Measurements from ENCODE around the gene BTBD8.

The BTBD8 gene

DNA sequence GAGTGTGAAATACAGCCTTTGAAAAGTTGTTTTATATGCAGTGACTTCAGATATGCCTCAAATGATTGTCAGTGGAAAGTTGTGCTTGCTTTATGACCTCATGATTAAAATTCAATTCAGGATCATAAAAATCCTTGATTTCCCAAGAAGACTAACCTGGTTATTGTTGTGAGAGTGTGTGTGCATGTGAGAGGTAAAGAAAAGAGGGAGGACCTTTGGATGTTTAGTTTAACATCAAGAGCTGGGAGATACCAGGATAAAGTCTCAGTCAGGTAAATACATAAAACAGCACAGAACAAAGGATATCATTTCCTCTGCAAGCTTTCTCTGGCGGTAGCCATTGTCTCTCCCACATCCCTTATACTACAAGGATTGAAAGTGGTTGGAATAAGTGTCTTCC is 14.4 kb downstream of the BTBD8 start:
- no peak for DNase-seq

GRCh38 chr1:92095874-92096273 is 15.7 kb downstream of the BTBD8 start:
- no peak for DNase-seq

- no peak for DNase-seq
These were observed 16.2 kb downstream of the BTBD8 start for GRCh38 chr1:92096317-92096716.

- no peak for DNase-seq
These were observed 25.5 kb downstream of the BTBD8 start for GRCh38 chr1:92105546-92106081.

DNA sequence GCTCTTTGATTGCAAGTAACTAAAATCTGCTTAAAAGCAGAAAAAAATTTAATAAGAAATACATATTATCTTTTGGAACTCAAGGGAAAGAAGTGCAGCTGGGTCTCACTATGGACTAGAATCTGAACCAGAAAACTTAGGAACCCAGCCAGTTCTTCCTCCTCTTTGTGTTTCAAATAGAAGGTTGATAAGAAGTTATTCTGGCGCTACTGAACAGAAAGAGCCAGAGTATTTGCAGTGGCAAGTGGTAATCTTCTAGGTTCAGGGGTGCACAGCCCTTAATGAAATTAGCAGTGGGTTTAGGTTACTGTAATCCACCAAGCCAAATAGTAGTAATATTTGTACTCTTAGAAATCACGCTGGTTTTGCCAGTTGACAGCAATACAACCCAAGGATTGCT is 28.5 kb downstream of the BTBD8 start:
- no peak for DNase-seq

DNA sequence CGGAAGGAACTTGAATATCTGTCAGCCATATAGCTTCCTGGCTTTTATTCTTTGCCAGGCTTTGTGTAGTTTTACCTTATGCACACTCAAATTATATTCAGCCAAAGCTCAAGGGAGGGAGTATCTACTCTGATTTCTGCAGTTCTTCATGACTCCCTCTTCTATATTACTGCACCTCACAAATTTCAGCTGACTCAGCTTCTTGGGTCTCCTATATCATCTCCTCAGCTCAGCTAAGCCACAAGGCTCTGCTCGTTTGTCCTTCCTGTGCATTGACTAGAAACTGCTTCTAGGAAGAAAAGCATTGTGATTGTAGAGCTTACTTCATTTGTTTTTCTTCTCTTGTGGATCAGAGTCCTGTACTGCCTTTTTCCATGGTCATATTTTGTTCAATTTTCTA is 37.4 kb downstream of the BTBD8 start:
- no peak for DNase-seq

DNA sequence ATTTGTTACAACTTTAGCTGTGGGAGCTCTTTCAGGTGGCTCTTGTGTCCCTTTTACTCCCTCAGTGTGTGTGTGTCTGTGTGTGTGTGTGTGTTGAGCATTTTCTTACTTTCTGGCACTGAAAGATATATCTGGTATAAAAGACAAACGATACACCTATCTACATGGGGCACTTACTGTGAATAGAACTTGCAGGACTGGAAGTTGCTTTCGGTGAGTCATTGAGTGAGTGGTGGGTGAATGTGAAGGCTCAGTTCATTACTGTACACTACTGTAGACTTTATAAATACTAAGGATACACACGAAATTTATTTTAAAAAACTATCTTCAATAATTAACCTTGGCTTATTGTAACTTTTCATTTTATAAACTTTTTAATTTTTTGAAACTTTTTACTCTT is 38.7 kb downstream of the BTBD8 start:
- no peak for DNase-seq

DNA sequence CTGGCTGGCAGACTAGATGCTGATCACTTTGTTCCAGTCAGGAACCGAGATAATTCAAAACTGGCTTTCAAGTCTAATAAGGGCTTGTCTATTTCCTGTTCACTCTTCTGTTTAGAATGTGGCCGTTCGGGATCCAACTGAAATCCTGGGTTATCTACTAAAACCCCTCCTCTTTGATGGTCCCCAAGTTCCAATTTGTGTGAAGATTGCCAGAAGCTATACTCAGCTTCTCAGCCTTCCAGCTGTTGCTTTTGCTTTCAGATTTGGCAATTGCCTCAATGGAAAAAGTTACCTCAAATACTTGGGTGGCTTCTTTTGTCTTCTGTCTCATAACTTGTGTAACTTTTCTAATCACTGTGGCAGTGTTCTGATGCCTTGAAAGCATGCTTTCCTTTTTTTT is 43.7 kb downstream of the BTBD8 start:
- no peak for DNase-seq

GRCh38 chr1:92125204-92125603 is 45.1 kb downstream of the BTBD8 start:
- peak; percentile 65 for DNase-seq

- DNase-seq: no peak
These were observed 45.9 kb downstream of the BTBD8 start for GRCh38 chr1:92126088-92126487.

- no peak for DNase-seq
These were observed 54.2 kb downstream of the BTBD8 start for GRCh38 chr1:92134331-92134730.

GRCh38 chr1:92136341-92136740 is 56.2 kb downstream of the BTBD8 start:
- DNase-seq: no peak

DNA sequence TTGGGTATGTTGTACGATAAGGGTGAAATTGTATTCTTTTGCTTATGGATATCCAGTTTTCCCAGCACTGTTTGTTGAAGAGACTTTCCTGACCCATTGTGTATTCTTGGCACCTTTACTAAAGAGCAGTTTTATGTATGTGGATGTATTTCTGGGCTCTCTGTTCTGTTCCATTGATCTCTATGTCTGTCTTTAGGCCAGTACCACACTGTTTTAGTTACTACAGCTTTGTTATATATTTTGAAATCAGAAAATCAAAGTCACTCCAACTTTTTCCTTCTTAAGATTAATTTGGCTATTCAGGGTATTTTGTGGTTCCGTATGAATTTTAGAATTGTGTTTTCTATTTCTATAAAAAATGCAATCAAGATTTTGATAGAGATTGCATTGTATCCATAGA is 74.8 kb downstream of the BTBD8 start:
- no peak for DNase-seq

DNA sequence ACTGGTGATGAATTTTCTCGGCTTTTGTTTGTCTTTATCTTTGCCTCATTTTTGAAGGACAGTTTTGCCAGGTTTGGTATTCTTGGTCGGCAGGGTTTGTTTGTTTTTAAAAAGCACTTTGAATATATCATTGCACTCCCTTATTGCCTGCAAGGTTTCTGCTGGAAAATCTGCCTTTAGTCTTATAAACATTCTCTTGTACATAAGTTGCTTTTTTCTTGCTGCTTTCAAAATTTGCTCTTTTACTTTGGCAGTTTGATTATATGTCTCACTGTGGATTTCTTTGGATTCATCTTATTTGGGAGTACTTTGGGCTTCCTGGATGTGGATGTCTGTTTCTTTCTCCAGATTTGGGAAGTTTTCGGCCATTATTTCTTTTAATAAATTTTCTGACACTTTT is 79.4 kb downstream of the BTBD8 start:
- DNase-seq: no peak

DNA sequence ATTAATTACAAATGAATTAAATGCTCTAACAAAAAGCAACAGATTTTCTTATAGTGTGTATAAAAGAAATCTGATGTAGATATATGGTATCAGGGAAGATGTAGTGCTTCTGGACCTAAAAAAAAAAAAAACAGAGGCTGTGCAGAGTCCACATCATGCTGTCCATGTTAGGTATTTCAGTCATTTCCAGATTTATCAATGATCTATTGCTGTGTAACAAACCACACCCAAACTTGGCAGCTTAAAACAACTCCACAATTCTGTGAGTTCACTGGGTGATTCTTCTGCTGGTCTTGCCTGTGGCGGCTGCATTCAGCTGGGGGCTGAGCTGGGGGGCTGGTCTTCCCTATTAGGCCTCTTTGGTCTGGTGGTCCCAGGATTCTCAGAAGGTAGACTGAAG is 85.2 kb downstream of the BTBD8 start:
- DNase-seq: no peak

- DNase-seq: no peak
These were observed 87.0 kb downstream of the BTBD8 start for GRCh38 chr1:92167151-92167550.

- DNase-seq: no peak
These were observed 88.5 kb downstream of the BTBD8 start for GRCh38 chr1:92168657-92169056.

- DNase-seq: no peak
These were observed 89.3 kb downstream of the BTBD8 start for GRCh38 chr1:92169214-92170005.

- no peak for DNase-seq
These were observed 104.5 kb downstream of the BTBD8 start for GRCh38 chr1:92184632-92185031.

- no peak for DNase-seq
These were observed 105.9 kb downstream of the BTBD8 start for GRCh38 chr1:92186081-92186480.

GRCh38 chr1:92188436-92189255 is 108.5 kb downstream of the BTBD8 start:
- DNase-seq: no peak

GRCh38 chr1:92191726-92192125 is 111.6 kb downstream of the BTBD8 start:
- no peak for DNase-seq

GRCh38 chr1:92192246-92192645 is 112.1 kb downstream of the BTBD8 start:
- DNase-seq: no peak

GRCh38 chr1:92194511-92194910 is 114.4 kb downstream of the BTBD8 start:
- no peak for DNase-seq

All from islet precursor cell (in vitro differentiated cells).